Pulmonary artery endothelial cell (primary cell): Measurements from ENCODE around the gene FFAR4. TPM values are rescaled to one million over a fixed set of nuclear protein-coding genes. Genes with fewer than 3 reads are reported as not detected.
A peak's percentile ranks its signal among the peaks of the same experiment; 100 is the strongest.
"Not testable (repeated sequence)": the region's sequence is repeated elsewhere in the genome, so short reads cannot be mapped to it uniquely, and the experiment has no call there.

Experiments
- DNase-seq: peaks from one replicate; pipeline ENCODE4 v3.0.0-alpha.2; 2011; ENCODE audit warnings: low read depth, low spot score
- total RNA-seq: library from RNA; depleted of rRNA; stranded (reverse); fragments of >200 nt; gene quantifications from 2 replicates; pipeline ENCODE4 v1.2.3, GENCODE V29; 2014

Gene FFAR4
- total RNA-seq: not detected in 2 replicates

GRCh38 chr10:93566435-93567276 lies at the start of gene FFAR4:
Gene FFAR4, plus strand, starts transcription at chr10:93566665. Its CDS starts 56 bp downstream, at chr10:93566721.
- DNase-seq: no peak

- no peak for DNase-seq
Observed at GRCh38 chr10:93518531-93518930, 47.9 kb upstream of the FFAR4 start.

GRCh38 chr10:93535293-93535692 lies 31.2 kb upstream of the FFAR4 start:
- DNase-seq: no peak

GRCh38 chr10:93540871-93541270 lies 25.6 kb upstream of the FFAR4 start:
- not testable (repeated sequence) for DNase-seq

GRCh38 chr10:93541402-93542357 lies 24.8 kb upstream of the FFAR4 start:
- DNase-seq: no peak

- DNase-seq: no peak
Observed at GRCh38 chr10:93542358-93542791, 24.1 kb upstream of the FFAR4 start.

GRCh38 chr10:93546995-93547394 lies 19.5 kb upstream of the FFAR4 start:
- not testable (repeated sequence) for DNase-seq

GRCh38 chr10:93547522-93547921 lies 18.9 kb upstream of the FFAR4 start:
- DNase-seq: no peak

- no peak for DNase-seq
Observed at GRCh38 chr10:93548376-93549071, 17.9 kb upstream of the FFAR4 start.

GRCh38 chr10:93550606-93551005 lies 15.9 kb upstream of the FFAR4 start:
- no peak for DNase-seq

GRCh38 chr10:93552780-93553179 lies 13.7 kb upstream of the FFAR4 start:
- no peak for DNase-seq

GRCh38 chr10:93553482-93554315 lies 12.8 kb upstream of the FFAR4 start:
- no peak for DNase-seq

GRCh38 chr10:93554316-93554663 lies 12.2 kb upstream of the FFAR4 start:
- no peak for DNase-seq

GRCh38 chr10:93554760-93555432 lies 11.6 kb upstream of the FFAR4 start:
- DNase-seq: peak; percentile 33

- DNase-seq: no peak
Observed at GRCh38 chr10:93559490-93559889, 7.0 kb upstream of the FFAR4 start.

GRCh38 chr10:93560541-93560940 lies 5.9 kb upstream of the FFAR4 start:
- no peak for DNase-seq

GRCh38 chr10:93565446-93565845 lies 1.0 kb upstream of the FFAR4 start:
- DNase-seq: no peak

- no peak for DNase-seq
Observed at GRCh38 chr10:93567277-93568104, 1.0 kb downstream of the FFAR4 start.

GRCh38 chr10:93568105-93568390 lies 1.6 kb downstream of the FFAR4 start:
- DNase-seq: no peak
